ENCODE data around the gene MFSD8. TPM values are rescaled to one million over a fixed set of nuclear protein-coding genes. Genes with fewer than 3 reads are reported as not detected.
"Not testable (repeated sequence)": the region's sequence is repeated elsewhere in the genome, so short reads cannot be mapped to it uniquely, and the experiment has no call there.

MFSD8 gene
- total and polyA plus RNA-seq, 2 donors from 2014 or later = 6.6 to 20.5 TPM

GRCh38 chr4:127975121-127975770 lies 10.3 kb upstream of the MFSD8 start:
- FAIRE-seq = no peak
- no peak for TF ChIP-seq CTCF (IDR thresholded peaks at IDR 0.05; ENCODE audit: borderline replicate concordance, extremely low read depth, insufficient read depth)
- H3K4me3 ChIP-seq (ENCODE audit: low read length in 3 of 3) = no peak overlapping the region
- intact Hi-C loops (cut with DNase I) = no loop called here
- H3K4me1 ChIP-seq (ENCODE audit: control insufficient read depth in 2 of 3, insufficient read depth in 2 of 3, low read depth in 1 of 3, low read length in 3 of 3) = no peaks in the 10 kb centered on the region
- H3K36me3 ChIP-seq (ENCODE audit: control insufficient read depth in 2 of 3, insufficient read depth in 3 of 3, low read length in 3 of 3) = peaks cover 0 to 2% (median 0%) of the 10 kb centered on the region in 3 donors
- H3K27me3 ChIP-seq (ENCODE audit: control insufficient read depth, insufficient read depth, low read length) = no peaks in the 10 kb centered on the region
- H3K9me3 ChIP-seq (ENCODE audit: control insufficient read depth in 2 of 3, insufficient read depth in 1 of 3, low read length in 3 of 3) = peaks cover 0 to 3% (median 0%) of the 10 kb centered on the region in 3 donors
- no peak for DNase-seq
- no peak overlapping the region for H3K27ac ChIP-seq (ENCODE audit: low read depth in 2 of 2, low read length in 2 of 2)
- no peak overlapping the region for H3K9ac ChIP-seq (ENCODE audit: low read length in 3 of 3)

GRCh38 chr4:127970925-127971324 lies 6.0 kb upstream of the MFSD8 start:
- H3K9me3 ChIP-seq (ENCODE audit: control insufficient read depth in 2 of 3, insufficient read depth in 1 of 3, low read length in 3 of 3); intact Hi-C loops (cut with DNase I); H3K27ac ChIP-seq (ENCODE audit: low read depth in 2 of 2, low read length in 2 of 2); H3K27me3 ChIP-seq (ENCODE audit: control insufficient read depth, insufficient read depth, low read length); FAIRE-seq; H3K36me3 ChIP-seq (ENCODE audit: control insufficient read depth in 2 of 3, insufficient read depth in 3 of 3, low read length in 3 of 3); H3K4me3 ChIP-seq (ENCODE audit: low read length in 3 of 3); H3K4me1 ChIP-seq (ENCODE audit: control insufficient read depth in 2 of 3, insufficient read depth in 2 of 3, low read depth in 1 of 3, low read length in 3 of 3); DNase-seq; H3K9ac ChIP-seq (ENCODE audit: low read length in 3 of 3): not testable (repeated sequence)

GRCh38 chr4:127968586-127968985 lies 3.6 kb upstream of the MFSD8 start:
- FAIRE-seq (no peak), DNase-seq (no peak)
- H3K27me3 ChIP-seq (ENCODE audit: control insufficient read depth, insufficient read depth, low read length) = no peaks in the 10 kb centered on the region
- intact Hi-C loops (cut with DNase I) = no loop called here
- no peak overlapping the region for H3K9ac ChIP-seq (ENCODE audit: low read length in 3 of 3)
- H3K9me3 ChIP-seq (ENCODE audit: control insufficient read depth in 2 of 3, insufficient read depth in 1 of 3, low read length in 3 of 3) = no peaks in the 10 kb centered on the region
- TF ChIP-seq CTCF (IDR thresholded peaks at IDR 0.05; ENCODE audit: borderline replicate concordance, extremely low read depth, insufficient read depth) = no peak
- no peak overlapping the region for H3K4me3 ChIP-seq (ENCODE audit: low read length in 3 of 3)
- no peaks in the 10 kb centered on the region for H3K36me3 ChIP-seq (ENCODE audit: control insufficient read depth in 2 of 3, insufficient read depth in 3 of 3, low read length in 3 of 3)
- no peak overlapping the region for H3K27ac ChIP-seq (ENCODE audit: low read depth in 2 of 2, low read length in 2 of 2)
- peaks cover 2 to 4% (median 3%) of the 10 kb centered on the region in 3 donors for H3K4me1 ChIP-seq (ENCODE audit: control insufficient read depth in 2 of 3, insufficient read depth in 2 of 3, low read depth in 1 of 3, low read length in 3 of 3)

- H3K4me1 ChIP-seq (ENCODE audit: control insufficient read depth in 2 of 3, insufficient read depth in 2 of 3, low read depth in 1 of 3, low read length in 3 of 3) = peaks cover 2 to 4% (median 3%) of the 10 kb centered on the region in 3 donors
- no peak overlapping the region for H3K27ac ChIP-seq (ENCODE audit: low read depth in 2 of 2, low read length in 2 of 2)
- no peak for FAIRE-seq
- H3K9ac ChIP-seq (ENCODE audit: low read length in 3 of 3) = peak overlapping the region in 1 of 3 donors; percentile 46
- intact Hi-C loops (cut with DNase I) = no loop called here
- H3K4me3 ChIP-seq (ENCODE audit: low read length in 3 of 3) = no peak overlapping the region
- no peak for TF ChIP-seq CTCF (IDR thresholded peaks at IDR 0.05; ENCODE audit: borderline replicate concordance, extremely low read depth, insufficient read depth)
- no peaks in the 10 kb centered on the region for H3K27me3 ChIP-seq (ENCODE audit: control insufficient read depth, insufficient read depth, low read length)
- no peaks in the 10 kb centered on the region for H3K9me3 ChIP-seq (ENCODE audit: control insufficient read depth in 2 of 3, insufficient read depth in 1 of 3, low read length in 3 of 3)
- no peaks in the 10 kb centered on the region for H3K36me3 ChIP-seq (ENCODE audit: control insufficient read depth in 2 of 3, insufficient read depth in 3 of 3, low read length in 3 of 3)
- no peak for DNase-seq
Measured at GRCh38 chr4:127967141-127967775, 2.3 kb upstream of the MFSD8 start.

All from kidney (tissue), 14 donors.